Mesodermal cell (in vitro differentiated cells): ENCODE measurements around the gene MYZAP.

Experiments
- H3K27ac ChIP-seq: 2 replicates; pipeline ENCODE4 v1.7.0; 2013; ENCODE audit warnings: mild to moderate bottlenecking, low read depth, low read length, moderate library complexity; ENCODE audit not compliant: severe bottlenecking
- H3K36me3 ChIP-seq: 2 replicates; pipeline ENCODE4 v1.7.1; 2013; ENCODE audit warnings: mild to moderate bottlenecking, low read length, moderate library complexity; ENCODE audit not compliant: control insufficient read depth, insufficient read depth
- H3K4me1 ChIP-seq: one replicate; pipeline ENCODE4 v1.7.1; 2013; ENCODE audit warnings: mild to moderate bottlenecking, low read length; ENCODE audit not compliant: insufficient read depth, control insufficient read depth, poor library complexity, severe bottlenecking
- H3K4me3 ChIP-seq: 2 replicates; pipeline ENCODE4 v1.7.0; 2013; ENCODE audit warnings: low read length, control low read depth, mild to moderate bottlenecking; ENCODE audit not compliant: insufficient read depth, poor library complexity, severe bottlenecking; ENCODE audit errors: extremely low read depth
- H3K9me3 ChIP-seq: 2 replicates; pipeline ENCODE4 v1.7.1; 2013; ENCODE audit warnings: mild to moderate bottlenecking, low read length, moderate library complexity; ENCODE audit not compliant: control insufficient read depth
- WGBS, 2 experiments: methylation state at CpG; one replicate each; pipeline ENCODE4 v1.1.5; 2013; ENCODE audit warnings: missing lambda C conversion rate in 2 of 2; ENCODE audit not compliant: insufficient coverage in 2 of 2; 5-methylcytosine and 5-hydroxymethylcytosine counted together

Gene MYZAP

DNA sequence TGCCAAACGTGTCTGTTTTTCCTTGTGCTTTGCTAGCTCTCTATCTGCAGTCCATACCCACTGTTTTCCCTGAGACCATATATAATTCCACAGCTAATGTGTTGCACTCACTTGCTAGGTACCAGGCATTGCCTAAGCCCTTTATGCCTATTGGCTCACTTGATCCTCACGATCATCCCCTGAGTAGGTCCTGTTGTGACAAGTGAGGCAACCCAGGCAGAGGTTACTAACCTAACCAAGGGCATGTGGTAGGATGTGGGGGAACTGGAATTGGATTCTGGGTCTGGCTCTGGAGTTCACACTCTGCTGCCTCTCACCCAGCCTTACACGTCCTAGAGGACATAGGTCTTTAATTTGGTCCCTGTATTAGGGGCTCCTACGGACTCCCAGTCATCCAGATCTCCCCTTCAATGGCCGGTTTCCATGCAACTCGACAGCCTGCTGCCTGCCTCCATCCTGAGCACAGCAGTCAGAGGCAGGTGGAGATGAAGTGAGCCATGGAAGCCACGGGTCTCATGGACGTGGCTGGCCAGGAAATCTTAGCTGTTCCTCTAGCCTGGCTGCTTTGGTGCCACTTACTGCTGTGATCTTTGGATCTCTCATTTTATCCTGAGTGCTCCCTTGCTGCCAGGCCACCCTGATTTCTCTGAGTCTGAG lies 38.9 kb upstream of the MYZAP start:
- 95 to 98% methylated on average over 5 to 7 of the region's 8 CpGs for WGBS, 2 experiments
- H3K36me3 ChIP-seq: peaks cover 35% of the 10 kb centered on the region

DNA sequence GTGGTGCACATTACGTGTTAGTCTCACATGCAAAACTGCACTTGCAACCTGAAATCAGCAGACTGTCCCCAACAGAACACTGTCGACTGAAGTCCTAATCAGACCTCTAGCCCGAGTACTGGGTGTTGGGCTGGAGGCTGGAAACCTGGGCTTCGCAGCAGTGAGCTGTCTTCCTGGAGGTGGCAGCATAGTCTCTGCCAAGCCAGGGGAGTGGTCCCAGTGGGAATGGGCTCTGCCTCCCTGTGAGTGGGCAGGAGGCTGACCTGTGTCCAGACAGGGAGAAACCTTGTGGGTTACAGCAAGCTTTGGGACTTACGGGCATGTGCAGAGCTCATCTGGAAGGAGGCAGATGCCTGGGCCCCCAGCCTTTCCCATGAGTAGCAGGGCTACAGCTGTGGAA lies 38.2 kb upstream of the MYZAP start:
- Histone ChIP-seq H3K27ac (peak overlapping the region; percentile 84), H3K9me3 (no peaks in the 10 kb centered on the region), H3K4me3 (no peak overlapping the region), H3K36me3 (peaks cover 29% of the 10 kb centered on the region), H3K4me1 (peaks cover 68% of the 10 kb centered on the region)
- WGBS, 2 experiments: 79 to 88% methylated on average over 5 of the region's 5 CpGs

More for the DNA sequence above, 38.9 kb upstream of the MYZAP start:
- Histone ChIP-seq H3K4me3 (no peak overlapping the region), H3K9me3 (no peaks in the 10 kb centered on the region), H3K27ac (peak overlapping the region; percentile 94), H3K4me1 (peaks cover 72% of the 10 kb centered on the region)

DNA sequence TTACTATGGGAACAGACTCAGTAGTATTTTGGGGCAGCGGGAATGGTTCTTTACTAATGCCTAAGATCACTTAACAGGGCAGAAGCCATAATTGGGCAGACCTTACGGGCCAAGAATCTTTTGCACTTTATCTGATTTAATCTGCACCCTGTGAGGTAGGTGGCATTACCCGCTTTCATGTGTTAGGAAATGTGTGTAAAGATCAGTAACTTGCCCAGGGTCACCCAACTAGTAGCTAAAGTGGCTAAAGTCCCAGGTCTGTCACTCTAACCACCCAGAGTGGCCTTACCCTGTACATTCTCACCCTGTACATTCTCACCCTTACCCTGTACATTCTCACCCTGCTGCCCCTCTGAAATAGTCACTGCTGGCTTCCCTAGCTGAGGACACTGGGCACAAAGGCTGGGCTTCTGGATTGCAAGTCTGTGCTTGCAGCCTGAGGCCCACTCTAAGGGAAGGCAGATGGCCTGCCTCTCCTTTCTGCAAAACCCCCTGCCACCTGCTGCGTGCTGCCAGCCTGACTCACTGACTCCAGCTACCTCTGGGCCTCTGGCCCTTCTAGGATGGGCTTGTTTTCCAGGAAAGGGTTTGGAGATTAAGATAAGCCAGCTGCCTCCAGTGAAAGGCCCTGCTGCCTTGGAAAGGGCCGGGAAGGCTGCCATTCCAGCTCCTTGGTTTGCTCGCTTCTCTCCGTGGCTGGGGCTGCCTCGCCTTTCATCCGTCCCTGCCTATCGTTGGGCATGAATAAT lies 37.5 kb upstream of the MYZAP start:
- Histone ChIP-seq H3K36me3 (peaks cover 22% of the 10 kb centered on the region), H3K4me3 (no peak overlapping the region), H3K4me1 (peaks cover 61% of the 10 kb centered on the region), H3K27ac (peak overlapping the region; percentile 84), H3K9me3 (no peaks in the 10 kb centered on the region)
- WGBS, 2 experiments: 60 to 63% methylated on average over 8 to 9 of the region's 10 CpGs

DNA sequence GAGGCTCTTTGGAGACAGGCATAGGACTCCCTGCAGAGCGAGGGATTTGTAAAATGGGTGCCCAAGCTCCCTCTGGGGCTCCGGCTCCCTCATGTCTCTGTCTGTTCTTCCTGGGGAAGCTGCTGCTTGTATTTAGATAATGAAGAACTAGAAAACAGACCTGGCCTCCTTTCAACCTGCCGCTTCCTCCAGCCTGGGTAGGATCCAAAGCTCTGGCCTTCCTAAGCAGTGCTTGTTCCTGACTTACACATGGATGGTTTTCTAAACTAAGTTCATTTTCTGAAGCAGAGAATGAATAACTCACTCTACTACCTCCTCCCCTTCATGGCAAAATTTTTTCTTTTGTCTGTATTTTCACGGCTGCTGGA lies 36.9 kb upstream of the MYZAP start:
- peak overlapping the region; percentile 84 for H3K27ac ChIP-seq
- 82 to 90% methylated on average over 3 of the region's 4 CpGs for WGBS, 2 experiments

DNA sequence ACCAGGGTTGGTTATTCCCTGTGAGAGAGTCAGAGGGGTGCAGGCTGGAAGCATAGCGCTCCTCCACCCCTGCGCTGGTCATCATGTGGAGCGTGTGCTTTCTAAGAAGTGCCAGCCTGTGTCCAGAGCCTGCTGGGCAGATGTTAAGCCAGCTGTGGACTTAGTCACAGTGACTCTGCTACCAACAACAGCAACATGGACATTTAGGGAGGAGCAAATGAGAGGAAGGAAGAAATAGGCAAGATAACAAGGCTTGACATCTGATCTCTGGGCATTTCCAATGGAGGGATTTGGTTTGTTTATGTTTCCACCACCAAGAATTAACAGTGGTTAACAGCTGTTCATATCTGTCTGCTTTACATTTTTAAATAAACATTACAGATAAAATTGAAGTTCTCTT lies 36.4 kb upstream of the MYZAP start:
- no peak overlapping the region for H3K4me3 ChIP-seq
- 87 to 100% methylated on average over 3 of the region's 3 CpGs for WGBS, 2 experiments
- peaks cover 55% of the 10 kb centered on the region for H3K4me1 ChIP-seq
- H3K27ac ChIP-seq: peak overlapping the region; percentile 84
- H3K36me3 ChIP-seq: peaks cover 12% of the 10 kb centered on the region
- H3K9me3 ChIP-seq: no peaks in the 10 kb centered on the region

More for the DNA sequence above, 36.9 kb upstream of the MYZAP start:
- Histone ChIP-seq H3K9me3 (no peaks in the 10 kb centered on the region), H3K36me3 (peaks cover 16% of the 10 kb centered on the region), H3K4me1 (peaks cover 57% of the 10 kb centered on the region), H3K4me3 (no peak overlapping the region)

DNA sequence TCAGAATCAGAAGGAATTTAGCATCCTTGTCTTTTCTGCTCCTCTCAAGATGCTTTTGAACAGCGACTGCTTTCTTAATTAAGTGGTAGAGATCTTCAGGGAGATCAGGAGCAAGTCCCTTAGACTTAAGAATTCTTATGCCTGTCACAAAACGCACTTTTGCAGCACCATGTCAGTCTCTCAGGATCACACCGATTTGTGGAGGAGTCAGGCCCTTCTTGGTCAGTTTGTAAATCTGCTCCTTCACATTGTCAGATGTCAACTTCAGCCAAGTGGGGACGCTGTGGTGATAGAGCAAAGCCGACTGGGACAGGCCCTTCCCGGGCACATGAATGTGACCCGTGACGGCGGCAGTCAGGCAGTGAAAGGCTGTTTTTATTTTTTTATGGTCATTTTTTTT lies 35.7 kb upstream of the MYZAP start:
- H3K9me3 ChIP-seq: no peaks in the 10 kb centered on the region
- no peak overlapping the region for H3K4me3 ChIP-seq
- H3K36me3 ChIP-seq: peaks cover 5% of the 10 kb centered on the region
- no peak overlapping the region for H3K27ac ChIP-seq
- H3K4me1 ChIP-seq: peaks cover 48% of the 10 kb centered on the region
- 82 to 85% methylated on average over 8 to 9 of the region's 9 CpGs for WGBS, 2 experiments

DNA sequence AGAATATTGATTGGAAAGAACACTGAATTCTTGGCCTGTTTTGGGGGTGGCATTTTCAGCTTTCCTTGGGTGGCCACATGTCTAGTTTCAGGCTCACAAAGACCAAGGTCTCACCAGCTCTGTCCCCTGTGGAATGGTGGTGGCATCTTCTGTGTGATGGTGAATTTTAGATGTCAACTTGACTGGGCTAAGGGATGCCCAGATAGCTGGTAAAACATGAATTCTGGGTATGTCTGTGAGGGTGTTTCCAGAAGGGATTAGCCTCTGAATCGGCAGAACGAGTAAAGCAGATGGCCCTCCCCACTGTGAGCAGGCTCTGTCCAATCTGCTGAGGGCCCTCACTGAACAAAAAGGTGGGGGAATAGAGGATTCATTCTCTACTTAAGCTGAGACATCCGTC lies 34.4 kb upstream of the MYZAP start:
- no peak overlapping the region for H3K4me3 ChIP-seq
- H3K4me1 ChIP-seq: peaks cover 40% of the 10 kb centered on the region
- 88 to 93% methylated on average over 2 to 3 of the region's 3 CpGs for WGBS, 2 experiments
- no peaks in the 10 kb centered on the region for H3K9me3 ChIP-seq
- no peak overlapping the region for H3K27ac ChIP-seq
- peaks cover 4% of the 10 kb centered on the region for H3K36me3 ChIP-seq

DNA sequence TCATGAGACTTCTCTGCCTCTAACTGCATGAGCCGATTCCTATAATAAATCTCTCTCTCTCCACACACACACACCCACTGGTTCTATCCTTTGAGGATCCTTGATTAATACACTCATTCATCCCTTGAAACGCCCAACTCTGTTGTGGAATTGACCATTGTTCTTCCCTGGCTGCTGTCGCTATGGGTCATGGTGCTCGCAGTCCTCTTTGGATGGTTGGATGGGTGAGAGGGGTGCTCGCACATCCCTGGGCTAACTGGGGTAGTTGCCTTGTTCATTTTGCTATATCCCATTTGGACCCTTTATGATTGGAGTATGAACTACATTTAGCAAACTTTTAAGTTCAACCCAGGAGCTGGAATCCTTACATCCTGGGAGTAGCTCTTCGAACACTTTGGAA lies 33.9 kb upstream of the MYZAP start:
- Histone ChIP-seq H3K4me3 (no peak overlapping the region), H3K9me3 (no peaks in the 10 kb centered on the region), H3K4me1 (peaks cover 35% of the 10 kb centered on the region), H3K36me3 (peaks cover under 1% of the 10 kb centered on the region), H3K27ac (no peak overlapping the region)
- WGBS, 2 experiments: 98 to 100% methylated on average over 1 to 4 of the region's 6 CpGs

DNA sequence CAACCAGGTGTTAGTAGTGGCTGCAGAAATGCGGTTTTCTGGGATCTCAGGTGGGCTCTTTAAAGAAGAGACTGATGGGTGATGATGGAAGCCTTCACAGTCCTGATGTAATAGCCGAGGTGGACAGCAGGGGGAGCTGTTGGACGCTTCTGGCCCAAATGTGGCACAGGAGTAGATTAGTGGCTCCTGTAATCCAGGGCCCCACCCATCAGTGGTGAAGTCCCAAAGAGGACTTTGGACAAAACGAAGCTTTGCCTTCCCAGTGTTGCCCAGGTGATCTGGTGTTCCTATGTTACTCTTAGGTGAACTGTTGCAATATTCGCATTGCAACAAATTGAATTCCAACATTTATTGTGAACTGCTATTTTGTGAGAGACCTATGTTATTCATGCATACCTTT lies 31.8 kb upstream of the MYZAP start:
- Histone ChIP-seq H3K9me3 (no peaks in the 10 kb centered on the region), H3K4me3 (no peak overlapping the region), H3K27ac (no peak overlapping the region), H3K36me3 (no peaks in the 10 kb centered on the region), H3K4me1 (peaks cover 14% of the 10 kb centered on the region)
- 0 to 2% methylated on average over 4 of the region's 5 CpGs for WGBS, 2 experiments

DNA sequence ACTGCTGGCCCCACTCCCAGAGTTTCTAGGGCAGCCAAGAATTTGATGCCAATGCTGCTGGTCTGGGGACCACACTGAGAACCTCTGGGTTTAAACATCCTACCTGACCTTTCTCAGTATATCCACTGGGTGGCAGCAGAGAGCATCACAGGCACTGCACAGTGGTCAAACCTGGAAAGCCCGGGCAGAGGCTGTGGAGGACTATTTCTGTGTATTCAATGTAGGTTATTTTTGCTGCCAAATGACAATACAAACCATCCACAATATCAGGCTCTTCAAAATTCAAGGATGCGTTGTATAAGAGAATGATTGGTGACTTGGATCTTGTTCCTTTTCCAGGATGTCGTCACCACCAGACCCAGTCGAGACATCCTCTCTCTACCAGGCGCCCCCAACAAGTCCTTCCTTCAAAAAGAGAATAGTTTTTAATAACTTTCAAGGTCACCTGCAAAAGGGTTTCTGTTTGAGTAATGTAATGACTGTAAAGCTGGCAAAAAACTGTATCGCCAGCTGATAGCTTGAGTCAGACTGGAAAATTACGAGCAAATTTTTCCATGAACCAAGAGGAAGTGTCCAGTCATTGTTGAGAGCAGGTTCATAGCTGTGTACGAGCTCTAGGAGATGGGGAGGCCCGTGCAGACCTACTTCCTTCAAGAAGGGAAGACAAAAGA lies 30.5 kb upstream of the MYZAP start:
- Histone ChIP-seq H3K4me1 (peaks cover 3% of the 10 kb centered on the region), H3K4me3 (no peak overlapping the region), H3K36me3 (no peaks in the 10 kb centered on the region), H3K27ac (peak overlapping the region; percentile 54), H3K9me3 (no peaks in the 10 kb centered on the region)
- 86 to 90% methylated on average over 2 to 4 of the region's 9 CpGs for WGBS, 2 experiments
